Endothelial cell of umbilical vein (primary cell): ENCODE data around the gene C2orf68. TPM values are rescaled to one million over a fixed set of nuclear protein-coding genes. Genes with fewer than 3 reads are reported as not detected.

ENCODE experiments used
- BruUV-seq: library from RNA; stranded (reverse); fragments of 400-500 nt; replicated peaks from 2 replicates; lab custom pipeline; 2021; lab: Mats Ljungman, UMichigan
- CTCF ChIA-PET: fragments of 300-600, 350-600 bp; sonication (Branson Sonifier 250); formaldehyde crosslinking; loops from one replicate; lab custom pipeline; 2021; ENCODE audit warnings: antibody characterized with exemption, inconsistent platforms; lab: Charles Lee
- POLR2A ChIA-PET: fragments of 300-600, 350-600 bp; sonication (Branson Sonifier 250); formaldehyde crosslinking; loops from one replicate; lab custom pipeline; 2021; ENCODE audit warnings: antibody characterized with exemption, inconsistent platforms; lab: Charles Lee
- DNase-seq: peaks from one replicate; pipeline ENCODE4 v3.0.0-alpha.2; 2011; ENCODE audit warnings: low read depth, low spot score
- FAIRE-seq: peaks from 2 replicates; lab custom pipeline; 2011; peaks lifted over from hg19 to GRCh38; lab: Jason Lieb, UNC
- H2AFZ ChIP-seq: 2 replicates; pipeline ENCODE4 v1.6.0; 2012; ENCODE audit warnings: low read depth, low read length, control low read depth, inconsistent platforms
- H3K27ac ChIP-seq: 2 replicates; pipeline ENCODE4 v1.5.1; 2011; ENCODE audit warnings: low read depth, mild to moderate bottlenecking, control low read depth, low read length, moderate library complexity; ENCODE audit not compliant: insufficient read depth
- H3K27me3 ChIP-seq, 2 experiments: 2 replicates each; pipeline versions ENCODE4 v1.6.0 to v1.6.1; 2011; ENCODE audit warnings: low read length in 2 of 2, mixed read lengths in 1 of 2; ENCODE audit not compliant: control insufficient read depth in 2 of 2, insufficient read depth in 2 of 2
- H3K36me3 ChIP-seq, 2 experiments: 2 replicates in 1 of 2; 3 replicates in 1 of 2; pipeline ENCODE4 v1.5.1; 2011; ENCODE audit warnings: low read length in 2 of 2, mild to moderate bottlenecking in 1 of 2, moderate library complexity in 1 of 2; ENCODE audit not compliant: control insufficient read depth in 2 of 2, insufficient read depth in 2 of 2; ENCODE audit errors: extremely low read depth in 1 of 2
- H3K4me1 ChIP-seq: 3 replicates; pipeline ENCODE4 v1.5.1; 2011; ENCODE audit warnings: mild to moderate bottlenecking, low read length; ENCODE audit not compliant: control insufficient read depth, insufficient read depth; ENCODE audit errors: extremely low read depth
- H3K4me2 ChIP-seq: 2 replicates; pipeline ENCODE4 v1.6.1; 2011; ENCODE audit warnings: low read length, control low read depth, mixed read lengths; ENCODE audit not compliant: insufficient read depth
- H3K4me3 ChIP-seq, 3 experiments: fragments of 200-600 bp in 1 of 3; sonication (generic), shearing (Covaris generic) in 1 of 3; replicated peaks in 1 of 3; 2 replicates each; pipeline ENCODE4 v1.5.1; 2011 to 2016; ENCODE audit warnings: control low read depth in 3 of 3, low read length in 3 of 3, mild to moderate bottlenecking in 2 of 3, inconsistent platforms in 1 of 3, low read depth in 1 of 3, moderate library complexity in 1 of 3; ENCODE audit not compliant: insufficient read depth in 1 of 3
- H3K79me2 ChIP-seq: 2 replicates; pipeline ENCODE4 v1.6.0; 2012; ENCODE audit warnings: low read length, inconsistent platforms; ENCODE audit not compliant: control insufficient read depth, insufficient read depth
- H3K9ac ChIP-seq: replicated peaks from 2 replicates; pipeline ENCODE3; 2011; ENCODE audit warnings: low read length, control low read depth; ENCODE audit not compliant: insufficient read depth; ENCODE audit errors: extremely low read depth
- H3K9me1 ChIP-seq: replicated peaks from 3 replicates; pipeline ENCODE4 v1.6.0; 2011; ENCODE audit warnings: mild to moderate bottlenecking, low read length; ENCODE audit not compliant: control insufficient read depth, insufficient read depth; ENCODE audit errors: extremely low read depth
- H3K9me3 ChIP-seq: replicated peaks from 2 replicates; pipeline ENCODE4 v1.5.1; 2012; ENCODE audit warnings: low read length, inconsistent platforms; ENCODE audit not compliant: control insufficient read depth, insufficient read depth
- H4K20me1 ChIP-seq: replicated peaks from 2 replicates; pipeline ENCODE3; 2011; ENCODE audit warnings: mild to moderate bottlenecking, low read length; ENCODE audit not compliant: control insufficient read depth, insufficient read depth; ENCODE audit errors: extremely low read depth
- EZH2 ChIP-seq: IDR thresholded peaks from 2 replicates; pipeline ENCODE4 v1.6.1; 2012; ENCODE audit warnings: borderline replicate concordance, low read depth, mild to moderate bottlenecking, moderate library complexity, low read length, inconsistent platforms; ENCODE audit not compliant: severe bottlenecking
- GATA2 ChIP-seq: IDR thresholded peaks from 2 replicates; pipeline ENCODE4 v1.7.0; 2011; ENCODE audit warnings: low read depth, mild to moderate bottlenecking, moderate library complexity, mixed read lengths, low read length; ENCODE audit not compliant: insufficient read length, insufficient read depth
- MYC ChIP-seq: IDR thresholded peaks from one replicate; pipeline ENCODE4 v1.6.1; 2011; ENCODE audit warnings: mild to moderate bottlenecking, low read depth, low read length
- POLR2A ChIP-seq: IDR thresholded peaks from 2 replicates; pipeline ENCODE4 v1.6.1; 2012; ENCODE audit warnings: low read depth, mild to moderate bottlenecking, control low read depth, low read length
- POLR2AphosphoS5 ChIP-seq: IDR thresholded peaks from 2 replicates; pipeline ENCODE4 v1.6.1; 2012; ENCODE audit warnings: low read depth, mild to moderate bottlenecking, control low read depth, low read length, moderate library complexity; ENCODE audit not compliant: insufficient read depth
- dilution Hi-C: fragments of 300-500 bp; cut with MboI; formaldehyde crosslinking; loops from one replicate; pipeline ENCODE4 v1.15.0; 2019; ENCODE audit warnings: low sequenced_read_pairs; ENCODE audit not compliant: extremely low pct_ligation_motif_present
- intact Hi-C: fragments of 100-400 bp; cut with micrococcal nuclease; formaldehyde crosslinking; loops from one replicate; pipeline ENCODE4 v1.10.0; 2022
- polyA plus RNA-seq, 4 experiments: library from polyadenylated mRNA; depleted of rRNA in 3 of 4; stranded (reverse) in 3 of 4; unstranded in 1 of 4; fragments of >200 nt; gene quantifications; 2 replicates each; pipeline versions ENCODE4 v1.2.1 to v1.2.3, GENCODE V29; 2011 to 2012; ENCODE audit warnings: missing spikeins in 1 of 4
- total RNA-seq: library from RNA; stranded (reverse); gene quantifications from 2 replicates; pipeline ENCODE4 v1.2.3, GENCODE V29; 2021
- TF ChIP-seq, protein P1 (sequence below), 2 donors: IDR thresholded peaks; 1 replicate in 1 of 2; 2 replicates in 1 of 2; pipeline ENCODE4 v1.5.1; 2011; ENCODE audit warnings: low read length in 2 of 2, mild to moderate bottlenecking in 2 of 2, moderate library complexity in 2 of 2, control low read depth in 1 of 2, inconsistent platforms in 1 of 2, low read depth in 1 of 2; ENCODE audit not compliant: insufficient read depth in 1 of 2; ENCODE audit errors: extremely low read depth in 1 of 2
- TF ChIP-seq, protein P2 (sequence below): IDR thresholded peaks from 2 replicates; pipeline ENCODE4 v1.6.1; 2011; ENCODE audit not compliant: insufficient read depth, insufficient read length

Gene C2orf68
- total and polyA plus RNA-seq, 2 donors (not counting 3 experiments of a cell fraction or from before 2014, with no cell fraction given) = 17.4 to 27.4 TPM

DNA sequence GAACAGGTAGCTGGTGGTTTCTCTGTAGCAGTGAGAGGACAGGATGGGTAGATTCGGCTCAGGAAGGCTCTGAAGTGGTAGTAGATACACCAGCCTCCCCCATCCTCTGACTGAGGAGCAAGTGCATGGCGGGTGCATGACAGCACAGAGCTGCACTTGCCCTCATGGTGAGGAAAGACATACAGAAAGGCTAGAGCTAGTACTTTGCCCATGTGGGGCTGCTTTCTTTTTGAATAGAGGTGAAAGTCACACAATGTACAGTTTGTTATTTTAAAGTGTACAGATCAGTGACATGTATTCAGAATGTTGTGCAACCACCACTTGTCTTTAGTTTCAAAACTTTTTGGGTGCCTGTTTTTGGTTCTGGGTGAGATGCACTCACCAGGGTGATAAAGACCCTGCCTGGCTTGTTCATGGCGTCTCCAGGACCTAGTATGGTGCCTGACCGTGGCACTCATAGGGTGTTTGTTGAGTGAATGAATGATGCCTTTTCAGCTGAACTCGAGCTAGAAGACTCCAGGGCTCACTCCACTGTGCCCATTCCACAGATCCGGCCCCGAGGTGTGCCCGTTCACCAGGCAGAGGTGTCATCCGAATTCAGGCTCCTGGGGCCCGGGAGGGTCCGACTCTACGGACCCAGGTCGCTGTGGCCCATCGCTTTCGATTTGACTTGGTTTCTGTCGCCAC, 28.1 kb downstream of the C2orf68 start:
- DNase-seq = no peak
- H3K4me2 ChIP-seq = peak overlapping the region; percentile 88
- intact Hi-C loops (loop anchor here (2.0 kb wide), 1 partner anchor 33 kb away; the partner anchor contains the start of gene USP39), dilution Hi-C loops (no loop called here)
- TF ChIP-seq GATA2 (no peak), EZH2 (no peak), POLR2A (no peak), MYC (no peak), POLR2AphosphoS5 (no peak)
- TF ChIP-seq, protein P1, sequence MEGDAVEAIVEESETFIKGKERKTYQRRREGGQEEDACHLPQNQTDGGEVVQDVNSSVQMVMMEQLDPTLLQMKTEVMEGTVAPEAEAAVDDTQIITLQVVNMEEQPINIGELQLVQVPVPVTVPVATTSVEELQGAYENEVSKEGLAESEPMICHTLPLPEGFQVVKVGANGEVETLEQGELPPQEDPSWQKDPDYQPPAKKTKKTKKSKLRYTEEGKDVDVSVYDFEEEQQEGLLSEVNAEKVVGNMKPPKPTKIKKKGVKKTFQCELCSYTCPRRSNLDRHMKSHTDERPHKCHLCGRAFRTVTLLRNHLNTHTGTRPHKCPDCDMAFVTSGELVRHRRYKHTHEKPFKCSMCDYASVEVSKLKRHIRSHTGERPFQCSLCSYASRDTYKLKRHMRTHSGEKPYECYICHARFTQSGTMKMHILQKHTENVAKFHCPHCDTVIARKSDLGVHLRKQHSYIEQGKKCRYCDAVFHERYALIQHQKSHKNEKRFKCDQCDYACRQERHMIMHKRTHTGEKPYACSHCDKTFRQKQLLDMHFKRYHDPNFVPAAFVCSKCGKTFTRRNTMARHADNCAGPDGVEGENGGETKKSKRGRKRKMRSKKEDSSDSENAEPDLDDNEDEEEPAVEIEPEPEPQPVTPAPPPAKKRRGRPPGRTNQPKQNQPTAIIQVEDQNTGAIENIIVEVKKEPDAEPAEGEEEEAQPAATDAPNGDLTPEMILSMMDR (IDR thresholded peaks at IDR 0.05; ENCODE audit: extremely low read depth in 1 of 2, insufficient read depth in 1 of 2, low read depth in 1 of 2, low read length in 2 of 2) = no peak
- TF ChIP-seq, protein P2, sequence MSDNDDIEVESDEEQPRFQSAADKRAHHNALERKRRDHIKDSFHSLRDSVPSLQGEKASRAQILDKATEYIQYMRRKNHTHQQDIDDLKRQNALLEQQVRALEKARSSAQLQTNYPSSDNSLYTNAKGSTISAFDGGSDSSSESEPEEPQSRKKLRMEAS = no peak
- peaks cover 16% of the 10 kb centered on the region for H3K79me2 ChIP-seq
- peak overlapping the region; percentile 66 for H3K27ac ChIP-seq
- no peaks in the 10 kb centered on the region for H3K9me3 ChIP-seq
- no peaks in the 10 kb centered on the region for H3K27me3 ChIP-seq
- no peaks in the 10 kb centered on the region for H3K9me1 ChIP-seq
- ChIA-PET CTCF (interaction anchor here (0.6 to 1.5 kb wide), 3 partner anchors 12 to 85 kb away, joined by 3 read pairs; partner anchors contain the start of gene RNF181), POLR2A (interaction anchor here (0.7 kb wide), 1 partner anchor 155 kb away, joined by 3 read pairs; no protein-coding TSS in a partner anchor)
- FAIRE-seq = no peak
- H3K36me3 ChIP-seq = no peaks in the 10 kb centered on the region
- peak overlapping the region; percentile 78 for H3K9ac ChIP-seq
- peak overlapping the region; percentile 62 for H2AFZ ChIP-seq
- no peaks in the 10 kb centered on the region for H4K20me1 ChIP-seq
- peak overlapping the region; percentile 17 to 58 (median 55) for H3K4me3 ChIP-seq
- no TSS peak for BruUV-seq
- peaks cover 46% of the 10 kb centered on the region for H3K4me1 ChIP-seq
